Activated CD4-positive, alpha-beta T cell treated with anti-CD3 and anti-CD28 coated beads, Interleukin-2, amount 50 U/mL, for 24 hours (primary cell): ENCODE data around the gene SPSB1.

Experiments
- DNase-seq, 2 donors: peaks; one replicate each; pipeline ENCODE4 v3.0.0-alpha.2; 2020; ENCODE audit warnings: low read depth in 1 of 2, low spot score in 1 of 2

Gene SPSB1

DNA sequence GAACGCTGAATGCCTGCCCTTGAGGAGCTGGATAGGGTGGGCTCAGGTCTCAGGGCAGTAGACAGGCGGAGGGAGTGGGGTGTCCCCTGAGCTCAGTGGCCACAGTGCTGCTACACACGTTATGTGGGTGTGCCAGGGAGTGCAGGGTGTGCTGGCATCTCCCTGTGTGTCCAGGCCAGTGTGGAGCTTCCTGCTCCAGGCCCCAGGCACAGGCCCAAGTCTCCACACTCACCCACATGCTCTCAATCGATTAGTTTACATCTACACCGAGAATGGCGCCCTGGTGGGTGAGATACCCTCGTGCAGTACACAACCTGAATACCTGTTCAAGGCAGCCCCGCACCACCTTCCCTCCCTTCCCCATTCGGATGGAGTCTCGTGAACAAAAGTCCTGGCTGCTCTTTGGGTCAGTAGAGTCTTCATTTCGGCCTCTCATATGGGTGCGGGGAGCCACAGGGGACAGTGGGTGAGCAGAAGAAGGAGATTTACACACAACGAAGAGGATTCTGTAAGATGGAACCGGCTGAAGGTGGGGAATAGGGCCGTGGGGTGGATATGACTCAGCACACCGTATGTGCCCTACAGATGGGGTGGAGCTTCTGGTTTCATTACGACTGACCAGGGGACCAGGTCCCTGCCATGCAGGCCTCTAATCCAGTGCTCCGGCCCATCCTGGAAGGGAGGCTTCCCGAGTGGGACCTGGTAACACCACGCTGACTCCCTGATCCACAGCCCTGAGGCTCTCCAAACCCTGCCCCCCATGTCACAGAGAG, 93.3 kb downstream of the SPSB1 start:
- no peak for DNase-seq

DNA sequence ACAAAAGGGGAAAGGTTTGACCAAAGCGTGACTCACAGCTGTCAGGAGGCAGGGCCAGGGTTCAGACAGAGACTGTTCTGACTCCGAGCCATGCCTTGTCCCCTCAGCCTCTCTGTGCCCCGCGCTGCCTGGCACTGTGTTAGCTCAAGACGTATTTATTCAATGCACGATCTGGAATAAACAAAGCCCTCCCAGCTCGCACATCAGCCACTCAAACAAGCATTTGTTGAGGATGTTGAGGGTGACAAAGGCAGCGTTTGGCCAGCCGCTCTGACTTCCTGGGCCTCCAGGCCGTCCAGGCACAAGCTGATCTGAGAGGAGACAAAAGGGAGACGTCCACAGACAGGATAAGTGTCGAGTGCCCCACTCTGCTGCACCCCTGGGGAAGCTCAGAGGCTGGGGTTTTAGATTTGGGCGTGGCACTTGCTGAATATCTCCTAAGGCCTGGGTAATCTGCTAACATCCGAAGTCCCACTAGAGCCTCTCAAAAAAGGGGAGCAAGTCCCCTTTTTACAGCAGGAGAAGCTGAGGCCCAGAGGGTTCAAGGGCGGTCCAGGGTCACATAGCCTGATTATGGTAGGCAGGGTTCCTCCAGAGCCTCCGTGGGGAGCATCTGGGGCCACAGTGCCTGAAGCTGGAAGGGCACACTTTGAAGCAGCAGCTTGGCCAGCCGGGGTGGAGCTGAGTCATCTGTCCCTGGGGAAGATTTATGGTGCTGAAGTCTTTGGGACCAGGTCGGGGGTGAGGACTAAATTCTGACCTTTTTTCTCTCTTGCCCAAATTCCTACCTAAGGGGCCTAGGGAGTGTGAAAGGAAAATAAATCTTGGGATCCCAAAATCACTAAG, 95.9 kb downstream of the SPSB1 start:
- DNase-seq = no peak

DNA sequence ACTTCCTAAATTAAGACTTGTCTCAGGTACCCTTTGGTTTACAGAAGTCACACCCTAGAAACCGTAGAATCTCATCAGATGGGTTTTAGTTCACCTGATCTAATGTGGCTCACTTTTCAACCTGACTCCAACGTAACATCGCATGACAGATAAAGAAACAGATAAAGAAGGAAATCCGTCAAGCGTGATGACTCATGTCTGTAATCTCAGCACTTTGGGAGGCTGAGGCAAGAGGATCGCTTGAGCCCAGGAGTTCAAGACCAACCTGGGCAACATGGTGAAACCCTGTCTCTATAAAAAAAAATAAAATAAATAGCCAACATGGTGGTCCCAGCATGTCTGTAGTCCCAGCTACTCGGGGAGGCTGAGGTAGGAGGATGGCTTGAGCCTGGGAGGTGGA, 97.3 kb downstream of the SPSB1 start:
- DNase-seq = no peak

DNA sequence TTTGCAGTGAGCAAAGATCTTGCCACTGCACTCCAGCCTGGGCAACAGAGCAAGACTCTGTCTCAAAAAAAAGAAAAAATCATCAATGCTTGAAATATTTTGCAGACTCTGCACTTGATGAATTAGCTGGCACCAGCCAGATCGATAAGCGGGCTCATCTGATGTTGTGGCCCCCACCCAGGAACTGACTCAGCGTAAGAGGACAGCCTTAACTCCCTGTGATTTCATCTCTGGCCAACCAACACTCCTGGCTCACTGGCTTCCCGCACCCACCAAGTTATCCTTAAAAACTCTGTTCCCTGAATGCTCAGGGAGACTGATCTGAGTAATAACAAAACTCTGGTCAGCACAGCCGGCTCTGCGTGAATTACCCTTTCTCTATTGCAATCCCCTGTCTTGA, 98.9 kb downstream of the SPSB1 start:
- DNase-seq = no peak

DNA sequence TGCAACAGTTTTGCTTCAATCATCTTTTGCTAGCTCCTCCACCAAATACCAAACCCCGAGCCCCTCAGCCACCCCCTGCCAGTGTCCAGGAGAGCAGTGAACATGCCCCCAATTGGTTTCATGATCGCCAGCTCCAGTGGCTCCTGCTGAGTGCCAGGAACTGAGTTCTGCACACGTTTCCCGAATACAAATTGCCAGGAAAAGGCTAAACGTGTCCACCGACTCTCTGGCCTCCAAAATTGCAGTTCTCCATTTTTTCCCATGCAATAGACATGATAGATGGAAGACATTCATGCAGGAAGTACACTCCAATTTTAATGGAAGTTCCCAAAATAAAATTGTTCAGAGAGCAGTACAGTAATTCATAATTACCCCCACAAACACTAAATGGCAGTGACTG, 101.3 kb downstream of the SPSB1 start:
- no peak for DNase-seq

DNA sequence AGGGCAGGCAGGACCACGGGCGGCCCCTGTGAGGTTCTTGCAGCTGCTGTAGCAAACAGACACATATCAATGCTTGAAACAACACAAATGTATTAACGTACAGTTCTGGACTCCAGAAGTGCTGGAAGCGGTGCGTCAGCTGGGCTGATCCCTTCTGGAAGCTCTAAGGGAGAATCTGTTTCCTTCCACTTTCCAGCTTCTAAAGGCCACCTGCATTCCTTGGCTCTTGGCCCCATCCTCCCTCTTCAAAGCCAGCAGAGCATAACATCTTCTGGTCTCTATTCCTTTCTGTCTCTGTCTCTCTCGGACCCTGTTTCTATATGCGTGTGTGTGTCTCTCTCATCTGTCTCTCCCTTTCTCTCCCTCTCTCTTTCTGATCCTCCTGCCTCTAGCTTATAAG, 102.3 kb downstream of the SPSB1 start:
- no peak for DNase-seq

DNA sequence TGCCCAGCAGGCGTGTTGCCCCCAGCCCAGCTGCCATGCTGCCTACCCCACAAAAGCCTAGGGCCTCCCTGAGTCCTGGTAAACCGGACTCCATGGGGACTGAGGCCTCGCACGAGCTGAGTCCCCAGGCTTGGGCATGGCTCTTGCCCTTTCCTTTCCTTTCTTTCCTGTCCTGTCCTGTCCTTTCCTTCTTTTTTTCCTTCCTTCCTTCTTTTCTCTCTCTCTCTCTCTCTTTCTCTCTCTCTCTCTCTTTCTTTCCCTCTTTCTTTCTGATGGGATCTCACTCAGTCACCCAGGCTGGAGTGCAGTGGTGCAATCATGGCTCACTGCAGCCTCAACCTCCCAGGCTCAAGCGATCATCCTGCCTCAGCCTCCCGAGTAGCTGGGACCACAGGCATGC, 104.4 kb downstream of the SPSB1 start:
- DNase-seq = no peak

DNA sequence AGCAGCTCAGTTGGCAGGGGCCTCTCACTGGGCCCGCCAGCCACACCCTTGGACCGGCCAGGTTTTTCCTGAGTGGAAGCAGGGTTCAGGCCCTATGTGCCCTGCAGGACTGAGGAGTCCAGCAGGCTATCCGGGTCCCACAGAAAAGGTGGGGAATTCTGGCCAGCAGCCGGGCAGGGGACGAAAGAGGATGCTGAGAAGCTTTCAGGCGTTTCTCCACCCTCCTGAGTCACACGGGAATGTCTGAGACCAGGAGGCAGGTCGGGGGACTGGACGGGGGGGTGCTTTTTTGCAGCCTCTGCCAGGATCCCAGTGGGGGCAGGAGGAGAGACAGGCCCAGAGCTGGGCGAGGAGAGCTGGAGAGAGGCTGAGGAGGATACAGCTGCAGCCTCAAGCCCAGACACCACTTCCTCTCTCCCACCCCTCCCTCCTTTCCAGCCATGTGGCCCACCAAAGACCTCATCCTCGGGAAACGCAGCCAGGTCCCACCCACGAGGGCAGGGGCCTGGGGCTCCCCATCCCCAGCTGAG, 105.4 kb downstream of the SPSB1 start:
- DNase-seq = no peak

DNA sequence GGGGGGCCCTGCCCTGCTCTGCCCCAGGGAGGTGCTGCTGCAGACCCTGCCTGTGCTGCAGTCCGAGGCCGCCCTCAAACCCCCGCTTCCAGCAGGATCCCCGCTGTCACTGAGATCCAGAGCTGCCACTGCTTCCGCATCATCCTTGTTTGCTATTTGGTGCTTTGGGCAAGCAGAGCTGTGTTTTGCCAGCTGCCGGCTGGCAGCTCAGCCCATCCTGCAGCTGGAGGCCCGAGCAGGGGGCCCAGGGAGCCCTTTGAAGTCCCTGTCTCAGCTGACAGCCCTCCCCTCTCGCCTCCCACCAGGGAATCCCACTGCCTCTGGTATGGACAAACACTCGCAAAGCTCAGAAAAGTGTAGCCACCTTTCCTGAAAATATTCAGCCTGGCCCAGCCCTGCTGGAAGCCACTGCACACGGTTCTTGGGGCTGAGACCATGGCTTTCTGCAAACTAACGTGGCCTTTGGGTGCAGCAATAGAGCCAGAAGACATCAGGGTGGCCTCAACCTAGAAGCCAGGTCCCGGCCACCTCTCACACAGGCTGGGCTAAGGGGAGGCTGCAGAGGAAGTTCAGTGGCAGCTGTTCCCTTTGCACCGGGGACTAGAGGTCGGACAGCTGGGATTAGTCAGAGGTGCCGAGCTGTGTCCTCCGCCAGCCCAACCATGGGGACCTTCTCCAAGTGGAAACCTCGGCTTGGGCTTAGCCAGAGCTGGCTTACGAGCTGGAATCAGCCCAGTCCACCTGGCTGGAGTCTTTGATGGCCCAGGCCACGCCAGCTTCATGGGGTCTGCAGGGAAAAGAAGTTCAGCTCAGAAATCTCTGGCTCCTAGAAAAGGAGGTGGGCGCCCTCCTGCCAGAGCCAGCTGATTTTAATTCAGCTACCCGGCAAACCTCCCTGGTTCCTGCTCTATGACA, 107.1 kb downstream of the SPSB1 start:
- no peak for DNase-seq

DNA sequence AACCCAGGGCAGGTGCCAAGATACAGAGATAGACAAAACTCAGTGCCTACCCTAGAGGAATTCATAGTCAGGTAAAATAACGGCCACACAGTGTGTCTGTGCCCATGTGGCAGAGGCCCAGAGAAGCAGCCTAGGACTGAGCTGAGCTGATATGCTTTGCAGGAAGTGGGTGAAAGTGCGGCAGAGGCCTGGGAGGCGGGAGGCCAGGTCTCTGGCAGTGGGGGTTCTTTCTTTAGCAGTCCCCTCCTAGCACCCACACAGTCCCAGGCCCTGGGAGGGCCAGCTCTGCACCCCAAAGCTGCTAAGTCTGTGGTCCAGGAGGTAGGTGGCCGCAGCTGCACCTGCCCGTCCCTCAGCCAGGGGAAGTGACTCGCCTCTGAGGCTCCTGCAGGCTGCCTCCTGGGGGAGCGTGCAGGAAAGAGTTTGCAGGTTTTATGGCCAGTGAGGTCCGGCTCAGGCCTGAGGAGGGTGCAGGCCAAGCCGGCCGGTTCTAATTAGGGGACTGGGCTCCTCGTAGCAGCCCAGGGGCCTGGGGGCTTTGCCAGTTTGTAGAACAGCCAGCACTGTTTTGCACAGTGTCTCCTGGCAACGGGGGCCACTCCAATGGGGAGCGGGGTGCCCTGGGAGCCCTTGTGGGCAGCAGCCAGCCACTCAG, 107.9 kb downstream of the SPSB1 start:
- no peak for DNase-seq

DNA sequence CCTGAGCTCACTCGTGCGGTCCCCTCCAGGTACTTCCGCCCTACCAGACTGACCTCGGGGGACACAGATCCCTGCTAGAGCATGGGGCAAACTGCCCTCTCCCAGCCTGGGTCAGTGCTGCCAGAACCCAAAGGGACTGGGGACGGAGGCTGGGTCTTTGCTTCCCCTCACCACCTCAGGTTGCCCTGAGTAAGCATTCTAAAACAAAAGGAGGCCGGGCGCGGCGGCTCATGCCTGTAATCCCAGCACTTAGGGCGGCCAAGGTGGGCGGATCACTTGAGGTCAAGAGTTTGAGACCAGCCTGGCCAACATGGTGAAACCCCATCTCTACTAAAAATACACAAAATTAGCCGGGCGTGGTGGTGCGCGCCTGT, 108.4 kb downstream of the SPSB1 start:
- no peak for DNase-seq

DNA sequence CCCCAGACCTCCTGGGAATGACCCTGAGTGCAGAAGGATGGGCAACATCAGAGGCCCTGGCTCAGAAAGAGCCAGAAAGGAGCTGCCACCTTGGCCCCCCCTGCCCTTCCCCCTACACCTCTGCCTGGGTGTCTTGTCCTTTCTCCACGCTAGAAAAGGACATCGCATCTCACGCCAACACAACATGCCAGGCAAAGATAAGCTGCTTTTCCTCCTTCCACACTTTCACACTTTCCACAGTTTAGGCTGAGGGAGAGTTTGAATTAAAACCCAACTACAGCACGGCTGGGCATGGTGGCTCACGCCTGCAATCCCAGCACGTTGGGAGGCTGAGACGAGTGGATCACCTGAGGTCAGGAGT, 109.5 kb downstream of the SPSB1 start:
- no peak for DNase-seq

DNA sequence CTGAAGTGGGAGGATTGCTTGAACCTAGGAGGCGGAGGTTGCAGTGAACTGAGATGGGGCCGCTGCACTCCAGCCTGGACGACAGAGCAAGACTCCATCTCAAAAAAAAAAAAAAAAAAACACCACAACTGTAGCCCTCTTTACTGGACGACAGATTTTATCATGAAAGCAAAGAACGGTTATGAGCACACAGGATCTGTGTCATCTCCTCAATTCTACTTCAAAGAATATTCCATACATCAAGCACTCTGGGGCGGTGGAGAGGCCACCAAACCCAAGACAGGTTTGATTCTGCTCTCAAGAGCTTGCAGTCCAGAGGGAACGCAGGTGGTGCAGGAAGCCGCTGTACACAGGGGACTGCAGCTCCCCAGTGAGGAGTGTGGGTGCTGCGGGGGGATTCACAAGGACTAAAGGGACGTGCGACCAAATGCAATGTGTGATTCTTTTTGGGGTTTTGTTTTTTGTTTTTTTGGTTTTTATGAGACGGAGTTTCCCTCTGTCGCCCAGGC, 110.1 kb downstream of the SPSB1 start:
- no peak for DNase-seq

DNA sequence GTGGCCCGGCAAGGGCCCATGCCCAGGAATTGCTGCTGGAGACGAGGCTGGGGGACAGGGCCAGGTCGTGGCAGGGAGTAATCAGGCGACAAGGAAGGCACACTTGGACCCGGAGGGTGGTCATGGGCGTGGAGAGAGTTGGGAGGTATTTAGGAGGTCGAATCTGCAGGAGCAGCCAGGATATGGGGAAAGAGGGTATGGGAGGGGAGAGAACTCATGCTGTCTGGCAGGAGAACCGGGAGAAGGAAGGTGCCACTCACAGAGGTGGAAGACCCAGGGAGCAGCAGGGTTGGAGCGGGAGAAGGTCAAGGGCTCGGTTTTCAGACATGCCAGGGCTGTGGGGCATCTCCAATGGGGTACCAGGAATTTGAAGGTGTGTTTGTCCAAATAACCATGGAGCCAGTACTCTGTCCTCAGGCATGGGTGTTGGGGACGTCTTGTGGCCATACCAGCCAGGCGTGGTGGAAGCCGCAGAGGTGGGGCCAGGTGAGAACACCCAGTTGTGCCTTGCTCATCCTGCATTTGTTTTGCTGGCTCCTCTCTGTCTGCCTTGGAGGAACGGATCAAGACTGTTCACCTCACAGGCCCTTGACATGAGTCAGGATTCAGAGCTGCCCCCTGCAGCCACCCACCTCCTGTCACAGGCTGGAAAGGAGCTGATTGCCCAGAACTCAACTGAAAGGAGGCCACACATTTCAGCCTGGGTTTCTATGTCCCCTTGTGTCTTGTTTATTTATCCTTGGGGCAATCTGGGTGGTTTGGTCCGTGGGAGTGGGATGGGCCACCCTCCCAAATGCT, 111.6 kb downstream of the SPSB1 start:
- no peak for DNase-seq

DNA sequence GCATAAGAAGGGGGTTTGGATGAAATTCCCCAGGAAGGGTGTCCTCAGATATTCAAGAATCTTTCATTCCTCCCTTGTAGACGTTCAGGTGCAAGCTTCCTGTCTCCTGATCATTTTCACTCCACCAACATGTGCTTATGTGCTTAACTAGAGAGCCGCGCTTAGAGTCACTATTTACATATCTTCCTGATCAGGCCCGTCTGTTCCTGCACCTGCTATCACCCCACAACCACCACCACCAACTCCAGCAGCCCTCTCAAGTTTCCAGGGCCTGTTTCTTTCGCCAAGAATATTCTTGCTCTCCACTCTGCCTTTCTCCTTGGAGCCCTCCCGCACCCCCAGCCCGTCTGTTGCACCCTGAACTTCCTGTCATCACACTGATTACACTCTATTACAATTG, 113.4 kb downstream of the SPSB1 start:
- no peak for DNase-seq

DNA sequence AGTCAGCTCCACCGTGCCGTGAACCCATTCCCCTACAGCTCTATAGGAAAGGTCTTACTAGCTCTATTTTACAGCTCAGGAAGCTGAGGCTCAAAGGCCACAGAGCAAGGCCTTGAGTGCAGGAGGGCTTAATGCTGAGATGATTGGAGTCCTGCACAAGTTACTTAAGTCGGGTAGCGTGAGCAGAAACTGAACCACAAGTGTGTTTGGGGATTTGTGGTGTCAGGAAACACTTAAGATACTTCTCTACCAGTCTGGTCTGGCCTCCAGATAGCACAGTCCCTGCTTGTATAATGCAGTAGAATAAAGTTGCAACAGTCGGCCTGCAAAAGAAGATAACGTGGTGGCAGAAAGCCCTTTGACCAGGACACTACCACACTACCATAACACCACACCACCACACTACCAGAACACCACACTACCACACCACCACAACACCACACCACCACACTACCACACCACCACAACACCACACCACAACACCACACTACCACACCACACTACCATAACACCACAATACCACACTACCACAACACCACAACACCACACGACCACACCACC, 118.1 kb downstream of the SPSB1 start:
- DNase-seq = no peak

DNA sequence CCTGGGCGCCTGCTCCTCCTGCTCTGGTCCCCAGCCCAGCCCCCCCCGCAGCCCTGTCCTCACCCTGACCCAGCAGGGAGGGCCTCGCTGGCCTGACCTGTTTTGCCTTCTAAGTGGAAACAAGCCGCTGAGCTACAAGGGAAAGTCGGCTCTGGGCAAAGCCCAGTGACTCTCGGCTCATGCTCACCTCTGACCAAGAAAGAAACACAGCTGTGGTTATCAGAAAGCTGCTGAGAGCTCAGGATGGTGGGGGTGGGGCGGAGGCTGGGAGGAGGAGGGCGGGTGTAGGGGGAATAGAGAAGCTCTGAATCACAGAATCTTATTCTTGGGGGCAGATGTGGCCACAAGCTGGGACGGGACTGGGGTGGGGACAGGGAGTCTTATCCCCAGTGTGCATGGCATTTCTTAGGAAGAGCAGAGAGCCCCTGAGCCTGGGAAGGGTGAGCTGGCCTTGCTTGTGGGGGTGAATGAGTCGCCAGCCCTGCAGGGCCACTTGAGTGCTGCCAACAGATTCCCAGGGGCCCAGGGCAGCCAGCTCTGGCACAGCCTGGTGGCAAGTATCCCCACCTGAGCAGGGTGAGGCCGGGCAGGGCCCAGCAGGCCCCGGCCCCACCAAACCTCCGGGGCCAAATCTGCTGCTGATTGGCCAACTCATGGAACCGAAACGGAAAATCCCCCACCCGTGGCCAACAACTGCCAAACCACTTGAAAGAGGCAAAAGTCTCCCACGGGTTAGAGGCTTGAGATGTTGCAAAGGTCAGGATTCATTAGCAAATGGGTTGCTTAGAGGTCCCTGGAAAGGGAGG, 120.6 kb downstream of the SPSB1 start:
- peak; percentile 41 to 54 for DNase-seq

DNA sequence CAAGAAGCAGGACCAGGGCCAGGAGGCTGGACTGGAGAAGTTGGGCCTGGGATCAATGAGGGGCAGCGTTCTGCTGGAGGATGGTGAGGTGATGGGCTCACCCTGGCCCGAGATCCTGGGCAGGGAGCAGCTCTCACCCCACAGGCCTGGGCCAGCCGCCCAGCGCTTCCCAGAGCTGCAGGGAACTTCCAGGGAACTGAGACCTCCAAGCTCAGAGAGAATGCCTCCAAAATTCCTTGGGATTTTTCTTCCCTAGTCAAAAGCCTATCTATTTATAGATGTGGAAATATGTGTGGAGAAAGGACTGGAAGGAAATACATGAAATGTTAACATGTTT, 121.2 kb downstream of the SPSB1 start:
- no peak for DNase-seq

DNA sequence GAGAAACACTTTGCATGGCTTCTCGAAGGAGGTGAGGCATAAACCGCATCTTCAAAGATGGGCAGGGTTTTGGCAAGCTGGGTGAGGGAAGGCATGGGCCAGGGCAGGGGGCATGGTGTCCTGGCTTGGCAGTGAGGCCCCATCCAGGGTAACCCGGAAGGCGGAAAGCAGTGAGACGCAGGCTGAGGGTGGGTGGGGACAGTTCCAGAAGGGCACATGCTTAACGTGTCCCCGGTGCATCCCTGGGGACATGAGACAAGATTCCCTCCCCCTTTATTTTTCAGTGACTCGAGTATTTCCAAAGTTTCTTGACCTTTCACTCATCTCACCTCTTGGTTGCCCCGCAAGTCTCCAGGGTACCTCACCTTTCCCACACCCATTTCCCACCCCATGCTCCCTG, 123.8 kb downstream of the SPSB1 start:
- no peak for DNase-seq
